ENCODE data around the gene ATP11A.

- TF ChIP-seq, protein P1, sequence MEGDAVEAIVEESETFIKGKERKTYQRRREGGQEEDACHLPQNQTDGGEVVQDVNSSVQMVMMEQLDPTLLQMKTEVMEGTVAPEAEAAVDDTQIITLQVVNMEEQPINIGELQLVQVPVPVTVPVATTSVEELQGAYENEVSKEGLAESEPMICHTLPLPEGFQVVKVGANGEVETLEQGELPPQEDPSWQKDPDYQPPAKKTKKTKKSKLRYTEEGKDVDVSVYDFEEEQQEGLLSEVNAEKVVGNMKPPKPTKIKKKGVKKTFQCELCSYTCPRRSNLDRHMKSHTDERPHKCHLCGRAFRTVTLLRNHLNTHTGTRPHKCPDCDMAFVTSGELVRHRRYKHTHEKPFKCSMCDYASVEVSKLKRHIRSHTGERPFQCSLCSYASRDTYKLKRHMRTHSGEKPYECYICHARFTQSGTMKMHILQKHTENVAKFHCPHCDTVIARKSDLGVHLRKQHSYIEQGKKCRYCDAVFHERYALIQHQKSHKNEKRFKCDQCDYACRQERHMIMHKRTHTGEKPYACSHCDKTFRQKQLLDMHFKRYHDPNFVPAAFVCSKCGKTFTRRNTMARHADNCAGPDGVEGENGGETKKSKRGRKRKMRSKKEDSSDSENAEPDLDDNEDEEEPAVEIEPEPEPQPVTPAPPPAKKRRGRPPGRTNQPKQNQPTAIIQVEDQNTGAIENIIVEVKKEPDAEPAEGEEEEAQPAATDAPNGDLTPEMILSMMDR (IDR thresholded peaks at IDR 0.05), result no peak
- TF ChIP-seq POLR2A (IDR thresholded peaks at IDR 0.05), result no peak
Measured at GRCh38 chr13:112911883-112912282, 222.0 kb downstream of the ATP11A start.
